Lung (tissue), 12 donors: ENCODE measurements around the gene NT5DC3. TPM values are rescaled to one million over a fixed set of nuclear protein-coding genes. Genes with fewer than 3 reads are reported as not detected.

Experiments
- ATAC-seq: fragments of 200-7000 bp; cut with Tn5 transposase; one replicate; pipeline ENCODE4 v1.9.1; 2020; ENCODE audit warnings: moderate number of reproducible peaks; ENCODE audit not compliant: insufficient read depth, low FRiP score
- DNase-seq, 3 donors: peaks; one replicate each; pipeline ENCODE4 v3.0.0-alpha.2; 2013 to 2017
- H3K27ac ChIP-seq, 2 donors: one replicate each; pipeline ENCODE4 v1.5.1; 2013; ENCODE audit warnings: mild to moderate bottlenecking in 2 of 2, moderate library complexity in 2 of 2, control low read depth in 1 of 2, inconsistent platforms in 1 of 2, low read depth in 1 of 2, low read length in 1 of 2
- H3K27me3 ChIP-seq, 3 donors: one replicate each; pipeline ENCODE4 v1.5.1; 2013; ENCODE audit warnings: low read length in 2 of 3; ENCODE audit not compliant: control insufficient read depth in 3 of 3, insufficient read depth in 3 of 3
- H3K36me3 ChIP-seq, 4 donors: one replicate each; pipeline ENCODE4 v1.5.1; 2013; ENCODE audit warnings: low read length in 4 of 4, mild to moderate bottlenecking in 1 of 4, moderate library complexity in 1 of 4; ENCODE audit not compliant: control insufficient read depth in 4 of 4, insufficient read depth in 4 of 4
- H3K4me1 ChIP-seq, 5 donors: one replicate each; pipeline ENCODE4 v1.5.1; 2013; ENCODE audit warnings: low read length in 5 of 5, mild to moderate bottlenecking in 2 of 5, moderate library complexity in 1 of 5; ENCODE audit not compliant: control insufficient read depth in 5 of 5, insufficient read depth in 5 of 5
- H3K4me3 ChIP-seq: one replicate; pipeline ENCODE4 v1.5.1; 2013; ENCODE audit warnings: mild to moderate bottlenecking, control low read depth, moderate library complexity
- H3K9ac ChIP-seq, 2 donors: one replicate each; pipeline ENCODE4 v1.5.1; 2013; ENCODE audit warnings: low read length in 2 of 2, control low read depth in 1 of 2; ENCODE audit not compliant: insufficient read depth in 1 of 2
- H3K9me3 ChIP-seq, 4 donors: one replicate each; pipeline ENCODE4 v1.5.1; 2013; ENCODE audit warnings: low read length in 3 of 4, mild to moderate bottlenecking in 1 of 4, moderate library complexity in 1 of 4; ENCODE audit not compliant: control insufficient read depth in 4 of 4, insufficient read depth in 3 of 4
- CTCF ChIP-seq: IDR thresholded peaks from 2 replicates; pipeline ENCODE4 v1.5.1; 2012; ENCODE audit warnings: mild to moderate bottlenecking; ENCODE audit errors: control extremely low read depth, extremely low read depth
- WGBS, 2 donors: extraction: QIAGEN DNeasy Blood & Tissue Kit; methylation state at CpG; one replicate each; pipeline ENCODE4 v1.1.7; 2013; 5-methylcytosine and 5-hydroxymethylcytosine counted together
- polyA plus RNA-seq, 2 donors: library from polyadenylated mRNA; stranded (reverse); fragments of 200-250 nt; gene quantifications; one replicate each; pipeline ENCODE4 v1.2.1, GENCODE V29; 2013
- total RNA-seq, 2 donors: library from RNA; depleted of rRNA in 1 of 2; stranded (reverse); fragments of >200 nt in 1 of 2; gene quantifications; one replicate each; pipeline ENCODE4 v1.2.1, GENCODE V29; 2014 to 2021
- donor health status: control.
- donor health status: control.
- donor health status: Bipolar disorder and iron deficiency.
- donor health status: healthy.
- donor health status: DM: yes; HTN: yes; CAD: no.

The NT5DC3 gene
- total and polyA plus RNA-seq, 4 donors: 0.93 to 12.3 (median 3.6) TPM

GRCh38 chr12:103852498-103852997 is 11.5 kb upstream of the NT5DC3 start:
- Histone ChIP-seq H3K9me3 (no peaks in the 10 kb centered on the region), H3K4me1 (peaks cover 0 to 4% (median 0%) of the 10 kb centered on the region in 5 donors), H3K27ac (no peak overlapping the region), H3K27me3 (no peaks in the 10 kb centered on the region), H3K36me3 (no peaks in the 10 kb centered on the region), H3K4me3 (no peak overlapping the region), H3K9ac (no peak overlapping the region)
- peak; percentile 16 to 54 (median 47) for DNase-seq
- 44 to 58% methylated on average over 3 of the region's 3 CpGs for WGBS, 2 donors
- TF ChIP-seq CTCF: no peak
- no peak for ATAC-seq

- WGBS, 2 donors: 27 to 88% methylated on average over 1 of the region's 1 CpG
- Histone ChIP-seq H3K36me3 (no peaks in the 10 kb centered on the region), H3K9me3 (no peaks in the 10 kb centered on the region), H3K4me3 (no peak overlapping the region), H3K4me1 (peaks cover 0 to 4% (median 0%) of the 10 kb centered on the region in 5 donors), H3K27me3 (no peaks in the 10 kb centered on the region), H3K27ac (no peak overlapping the region), H3K9ac (no peak overlapping the region)
- TF ChIP-seq CTCF: no peak
- DNase-seq (no peak), ATAC-seq (no peak)
Measured at GRCh38 chr12:103851127-103851526, 10.1 kb upstream of the NT5DC3 start.

- no peaks in the 10 kb centered on the region for H3K36me3 ChIP-seq
- ATAC-seq: no peak
- H3K27ac ChIP-seq: no peak overlapping the region
- WGBS, 2 donors: 93 to 97% methylated on average over 1 of the region's 1 CpG
- no peak overlapping the region for H3K4me3 ChIP-seq
- H3K9me3 ChIP-seq: no peaks in the 10 kb centered on the region
- no peak overlapping the region for H3K9ac ChIP-seq
- no peak for TF ChIP-seq CTCF
- H3K4me1 ChIP-seq: peaks cover 0 to 4% (median 0%) of the 10 kb centered on the region in 5 donors
- no peak for DNase-seq
- H3K27me3 ChIP-seq: no peaks in the 10 kb centered on the region
Measured at GRCh38 chr12:103850429-103850828, 9.4 kb upstream of the NT5DC3 start.
